ENCODE results near the gene VPS51. TPM values are rescaled to one million over a fixed set of nuclear protein-coding genes. Genes with fewer than 3 reads are reported as not detected.
A peak's percentile ranks its signal among the peaks of the same experiment; 100 is the strongest.

The VPS51 gene
- total RNA-seq, 1 experiment from 2014 or later: 89.5 TPM

DNA sequence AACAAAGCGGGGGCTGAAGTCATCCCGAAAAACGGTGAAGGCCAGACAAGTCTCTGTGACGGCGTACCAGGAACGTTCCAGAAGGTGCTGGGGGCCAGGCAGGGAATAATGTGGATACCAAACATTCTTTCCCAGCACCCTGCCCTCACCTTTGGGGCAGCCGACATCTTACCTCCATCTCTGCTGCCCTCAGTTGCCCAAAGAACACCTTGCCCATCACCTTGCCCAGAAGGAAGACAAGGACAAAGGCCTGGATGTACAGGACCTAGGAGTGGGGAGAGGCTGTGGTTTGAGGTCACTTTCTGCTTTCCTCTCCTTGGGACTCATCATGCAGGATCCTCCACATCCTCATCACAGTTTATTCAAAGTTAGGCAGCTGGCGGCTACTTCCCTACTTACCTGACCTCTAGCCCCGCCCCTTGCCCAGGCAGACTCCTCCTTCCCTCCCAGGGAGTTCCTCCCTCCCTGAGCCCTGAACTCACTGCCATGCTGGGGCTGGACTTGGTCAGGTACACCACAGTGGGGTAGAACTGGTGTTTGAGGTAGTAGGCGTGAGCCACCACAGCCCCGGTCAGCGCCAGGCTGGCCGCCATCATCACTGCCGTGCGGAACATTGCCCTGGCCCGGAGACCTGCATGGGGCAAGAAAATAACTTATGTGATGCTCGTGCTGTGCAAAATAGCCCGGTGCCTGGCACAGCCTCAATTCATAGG lies 37.1 kb downstream of the VPS51 start:
- Histone ChIP-seq H2AFZ (ENCODE audit: low read depth, low read length, poor library complexity, severe bottlenecking) (no peak overlapping the region), H3K79me2 (ENCODE audit: insufficient read depth, low read length) (peaks cover 27% of the 10 kb centered on the region), H3K4me2 (ENCODE audit: low read length) (peak overlapping the region; percentile 95), H3K27me3 (ENCODE audit: insufficient read depth, low read length) (no peaks in the 10 kb centered on the region), H3K9me3 (ENCODE audit: control insufficient read depth in 1 of 2, insufficient read depth in 1 of 2, low read depth in 1 of 2, low read length in 2 of 2) (no peaks in the 10 kb centered on the region), H3K4me1 (ENCODE audit: control insufficient read depth in 1 of 2, insufficient read depth in 2 of 2, low read length in 2 of 2) (peaks cover 9 to 28% of the 10 kb centered on the region in 2 experiments; a peak in 3 of 4 replicates), H3K9ac (ENCODE audit: low read length) (peak overlapping the region; percentile 89), H3K27ac (ENCODE audit: low read depth, low read length) (peak overlapping the region; percentile 89), H3K4me3 (replicated peaks in 1 of 2; ENCODE audit: low read depth in 1 of 2, low read length in 2 of 2) (peak overlapping the region; percentile 81 to 98), H3K36me3 (ENCODE audit: control insufficient read depth in 1 of 2, insufficient read depth in 2 of 2, low read length in 2 of 2) (peaks cover 14 to 39% of the 10 kb centered on the region in 2 experiments; a peak in 3 of 4 replicates), H3K9me2 (ENCODE audit: insufficient read depth) (no peaks in the 10 kb centered on the region), H4K20me1 (ENCODE audit: insufficient read depth) (no peaks in the 10 kb centered on the region)
- no TSS peak for BruUV-seq (replicated peaks)
- peak; percentile 62 for ATAC-seq
- ChIA-PET CTCF (no interaction called here), POLR2A (interaction anchor here (0.8 to 4.1 kb wide), 3 partner anchors 11 to 48 kb away, joined by 3 to 52 read pairs (median 12); partner anchors contain the start of genes FAU, MRPL49 and TM7SF2), RAD21 (ENCODE audit: low non-redundant PET in 1 of 2, low total read pairs in 2 of 2, uncharacterized antibody in 2 of 2, unreplicated experiment in 2 of 2) (no interaction called here)
- intact Hi-C loops (cut with micrococcal nuclease): loop anchor here (1.0 kb wide), 1 partner anchor 11 kb away; the partner anchor contains the start of genes FAU and MRPL49
- DNase-seq (ENCODE audit: low read depth, low spot score): peak; percentile 64
- TF ChIP-seq POLR2AphosphoS5 (IDR thresholded peaks at IDR 0.05; ENCODE audit: low read depth, low read length) (peak; percentile 75), RAD21 (IDR thresholded peaks at IDR 0.05; ENCODE audit: low read depth) (no peak)

DNA sequence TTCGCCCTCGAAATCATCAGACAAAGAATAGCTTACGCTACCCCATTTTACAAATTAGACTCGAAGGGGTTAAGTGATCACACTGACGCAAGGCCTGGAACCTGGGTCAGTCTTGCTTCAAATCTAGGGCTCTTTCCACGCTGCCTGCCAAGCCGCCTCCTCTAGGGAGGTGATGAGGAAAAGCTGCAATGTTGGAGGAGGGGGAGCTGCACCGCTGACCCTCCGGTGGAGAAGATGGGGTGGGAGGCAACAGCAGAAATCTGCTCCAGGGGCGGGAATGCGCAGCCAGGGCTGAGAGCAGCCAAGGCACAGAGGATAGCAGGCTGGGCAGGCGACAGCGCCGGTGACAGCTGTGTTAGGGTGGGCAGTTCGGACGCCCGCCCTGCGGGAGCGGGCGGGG lies 37.7 kb downstream of the VPS51 start:
- BruUV-seq (replicated peaks): no TSS peak
- DNase-seq (ENCODE audit: low read depth, low spot score) (no peak), ATAC-seq (no peak)
- Histone ChIP-seq H3K9ac (ENCODE audit: low read length) (peak overlapping the region; percentile 89), H3K79me2 (ENCODE audit: insufficient read depth, low read length) (peaks cover 27% of the 10 kb centered on the region), H3K36me3 (ENCODE audit: control insufficient read depth in 1 of 2, insufficient read depth in 2 of 2, low read length in 2 of 2) (peaks cover 14 to 36% of the 10 kb centered on the region in 2 experiments; a peak in 3 of 4 replicates), H3K27ac (ENCODE audit: low read depth, low read length) (peak overlapping the region; percentile 89), H3K9me3 (ENCODE audit: control insufficient read depth in 1 of 2, insufficient read depth in 1 of 2, low read depth in 1 of 2, low read length in 2 of 2) (no peaks in the 10 kb centered on the region), H3K4me1 (ENCODE audit: control insufficient read depth in 1 of 2, insufficient read depth in 2 of 2, low read length in 2 of 2) (peaks cover 9 to 28% of the 10 kb centered on the region in 2 experiments; a peak in 3 of 4 replicates), H2AFZ (ENCODE audit: low read depth, low read length, poor library complexity, severe bottlenecking) (no peak overlapping the region), H3K9me2 (ENCODE audit: insufficient read depth) (no peaks in the 10 kb centered on the region), H3K27me3 (ENCODE audit: insufficient read depth, low read length) (no peaks in the 10 kb centered on the region), H3K4me3 (replicated peaks in 1 of 2; ENCODE audit: low read depth in 1 of 2, low read length in 2 of 2) (peak overlapping the region; percentile 81 to 98), H3K4me2 (ENCODE audit: low read length) (peak overlapping the region; percentile 95), H4K20me1 (ENCODE audit: insufficient read depth) (no peaks in the 10 kb centered on the region)
- ChIA-PET CTCF (no interaction called here), RAD21 (ENCODE audit: low non-redundant PET in 1 of 2, low total read pairs in 2 of 2, uncharacterized antibody in 2 of 2, unreplicated experiment in 2 of 2) (no interaction called here), POLR2A (interaction anchor here (0.8 to 4.1 kb wide), 3 partner anchors 12 to 47 kb away, joined by 3 to 52 read pairs (median 12); partner anchors contain the start of genes FAU, MRPL49 and TM7SF2)
- TF ChIP-seq EZH2 (IDR thresholded peaks at IDR 0.05): no peak
- TF ChIP-seq POLR2A (IDR thresholded peaks at IDR 0.05; ENCODE audit: borderline replicate concordance, extremely low read depth, insufficient read depth, insufficient read length): no peak
- intact Hi-C loops (cut with micrococcal nuclease): loop anchor here (1.0 to 2.0 kb wide), 2 partner anchors 11 to 47 kb away; partner anchors contain the start of genes CAPN1, FAU and MRPL49

Data from HCT116 (cell line).